Measurements from ENCODE around the gene EED.

DNA sequence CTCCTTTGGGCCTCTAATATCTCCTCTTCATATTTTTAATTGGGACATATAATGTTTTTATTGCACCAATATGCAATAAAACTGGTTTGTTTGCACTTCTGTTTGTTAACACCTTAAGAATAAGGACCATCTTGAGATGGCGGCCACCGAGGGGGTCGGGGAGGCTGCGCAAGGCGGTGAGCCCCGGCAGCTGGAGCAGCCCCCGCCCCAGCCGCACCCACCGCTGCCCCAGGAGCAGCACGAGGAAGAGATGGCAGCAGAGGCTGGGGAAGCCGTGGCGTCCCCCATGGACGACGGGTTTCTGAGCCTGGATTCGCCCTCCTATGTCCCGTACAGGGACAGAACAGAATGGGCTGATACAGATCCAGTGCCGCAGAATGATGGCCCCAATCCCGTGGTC is 49.6 kb upstream of the EED start:
- TF ChIP-seq, protein P1, sequence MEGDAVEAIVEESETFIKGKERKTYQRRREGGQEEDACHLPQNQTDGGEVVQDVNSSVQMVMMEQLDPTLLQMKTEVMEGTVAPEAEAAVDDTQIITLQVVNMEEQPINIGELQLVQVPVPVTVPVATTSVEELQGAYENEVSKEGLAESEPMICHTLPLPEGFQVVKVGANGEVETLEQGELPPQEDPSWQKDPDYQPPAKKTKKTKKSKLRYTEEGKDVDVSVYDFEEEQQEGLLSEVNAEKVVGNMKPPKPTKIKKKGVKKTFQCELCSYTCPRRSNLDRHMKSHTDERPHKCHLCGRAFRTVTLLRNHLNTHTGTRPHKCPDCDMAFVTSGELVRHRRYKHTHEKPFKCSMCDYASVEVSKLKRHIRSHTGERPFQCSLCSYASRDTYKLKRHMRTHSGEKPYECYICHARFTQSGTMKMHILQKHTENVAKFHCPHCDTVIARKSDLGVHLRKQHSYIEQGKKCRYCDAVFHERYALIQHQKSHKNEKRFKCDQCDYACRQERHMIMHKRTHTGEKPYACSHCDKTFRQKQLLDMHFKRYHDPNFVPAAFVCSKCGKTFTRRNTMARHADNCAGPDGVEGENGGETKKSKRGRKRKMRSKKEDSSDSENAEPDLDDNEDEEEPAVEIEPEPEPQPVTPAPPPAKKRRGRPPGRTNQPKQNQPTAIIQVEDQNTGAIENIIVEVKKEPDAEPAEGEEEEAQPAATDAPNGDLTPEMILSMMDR (IDR thresholded peaks at IDR 0.05; ENCODE audit: low read depth, low read length, missing input control) = no peak
- TF ChIP-seq TAF1 (conservative IDR thresholded peaks at IDR 0.05) (no peak), RAD21 (IDR thresholded peaks at IDR 0.05) (no peak), GABPA (IDR thresholded peaks at IDR 0.05 in 1 of 2, conservative IDR thresholded peaks at IDR 0.05 in 1 of 2) (no peak), NR2F2 (IDR thresholded peaks at IDR 0.05) (no peak), RXRA (IDR thresholded peaks at IDR 0.05) (no peak), JUND (IDR thresholded peaks at IDR 0.05) (no peak)
- TF ChIP-seq, protein P2, sequence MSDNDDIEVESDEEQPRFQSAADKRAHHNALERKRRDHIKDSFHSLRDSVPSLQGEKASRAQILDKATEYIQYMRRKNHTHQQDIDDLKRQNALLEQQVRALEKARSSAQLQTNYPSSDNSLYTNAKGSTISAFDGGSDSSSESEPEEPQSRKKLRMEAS (IDR thresholded peaks at IDR 0.05) = no peak
- TF ChIP-seq, protein P3, sequence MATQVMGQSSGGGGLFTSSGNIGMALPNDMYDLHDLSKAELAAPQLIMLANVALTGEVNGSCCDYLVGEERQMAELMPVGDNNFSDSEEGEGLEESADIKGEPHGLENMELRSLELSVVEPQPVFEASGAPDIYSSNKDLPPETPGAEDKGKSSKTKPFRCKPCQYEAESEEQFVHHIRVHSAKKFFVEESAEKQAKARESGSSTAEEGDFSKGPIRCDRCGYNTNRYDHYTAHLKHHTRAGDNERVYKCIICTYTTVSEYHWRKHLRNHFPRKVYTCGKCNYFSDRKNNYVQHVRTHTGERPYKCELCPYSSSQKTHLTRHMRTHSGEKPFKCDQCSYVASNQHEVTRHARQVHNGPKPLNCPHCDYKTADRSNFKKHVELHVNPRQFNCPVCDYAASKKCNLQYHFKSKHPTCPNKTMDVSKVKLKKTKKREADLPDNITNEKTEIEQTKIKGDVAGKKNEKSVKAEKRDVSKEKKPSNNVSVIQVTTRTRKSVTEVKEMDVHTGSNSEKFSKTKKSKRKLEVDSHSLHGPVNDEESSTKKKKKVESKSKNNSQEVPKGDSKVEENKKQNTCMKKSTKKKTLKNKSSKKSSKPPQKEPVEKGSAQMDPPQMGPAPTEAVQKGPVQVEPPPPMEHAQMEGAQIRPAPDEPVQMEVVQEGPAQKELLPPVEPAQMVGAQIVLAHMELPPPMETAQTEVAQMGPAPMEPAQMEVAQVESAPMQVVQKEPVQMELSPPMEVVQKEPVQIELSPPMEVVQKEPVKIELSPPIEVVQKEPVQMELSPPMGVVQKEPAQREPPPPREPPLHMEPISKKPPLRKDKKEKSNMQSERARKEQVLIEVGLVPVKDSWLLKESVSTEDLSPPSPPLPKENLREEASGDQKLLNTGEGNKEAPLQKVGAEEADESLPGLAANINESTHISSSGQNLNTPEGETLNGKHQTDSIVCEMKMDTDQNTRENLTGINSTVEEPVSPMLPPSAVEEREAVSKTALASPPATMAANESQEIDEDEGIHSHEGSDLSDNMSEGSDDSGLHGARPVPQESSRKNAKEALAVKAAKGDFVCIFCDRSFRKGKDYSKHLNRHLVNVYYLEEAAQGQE (IDR thresholded peaks at IDR 0.05) = no peak
- TF ChIP-seq, protein P4, sequence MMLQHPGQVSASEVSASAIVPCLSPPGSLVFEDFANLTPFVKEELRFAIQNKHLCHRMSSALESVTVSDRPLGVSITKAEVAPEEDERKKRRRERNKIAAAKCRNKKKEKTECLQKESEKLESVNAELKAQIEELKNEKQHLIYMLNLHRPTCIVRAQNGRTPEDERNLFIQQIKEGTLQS (IDR thresholded peaks at IDR 0.05) = no peak
